ENCODE data around the gene PCDH9. TPM values are rescaled to one million over a fixed set of nuclear protein-coding genes. Genes with fewer than 3 reads are reported as not detected.
"Not testable (repeated sequence)": the region's sequence is repeated elsewhere in the genome, so short reads cannot be mapped to it uniquely, and the experiment has no call there.

PCDH9 gene
- polyA plus RNA-seq, 3 donors: 0.03 TPM; not detected in 1

DNA sequence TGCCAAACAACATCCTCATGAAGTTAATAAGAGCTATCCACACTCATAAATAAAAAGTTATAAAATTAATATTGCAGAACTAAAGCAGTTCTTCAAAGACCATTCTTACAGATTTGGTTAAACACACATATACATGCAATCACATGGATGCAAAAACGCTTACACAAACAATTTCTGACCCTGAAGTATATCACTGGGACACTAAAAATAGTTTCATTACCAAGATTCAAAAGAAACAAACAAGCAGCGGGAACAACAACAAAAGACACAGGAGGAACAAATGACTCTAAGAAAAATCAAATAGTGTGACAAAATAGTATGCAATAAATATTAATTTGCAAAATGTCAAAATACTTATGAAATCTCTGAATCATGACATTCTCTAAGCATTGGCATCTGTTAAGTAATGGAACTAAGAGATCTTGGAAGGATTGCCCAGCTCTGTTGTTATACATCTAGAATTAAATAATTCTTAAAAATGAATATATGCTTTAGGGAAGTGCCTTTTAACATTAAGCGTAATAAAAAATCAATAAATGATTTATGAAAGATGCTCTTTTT, 132.2 kb downstream of the PCDH9 start:
- H3K27ac ChIP-seq (ENCODE audit: low read depth in 1 of 2, low read length in 2 of 2): no peak overlapping the region
- H3K4me2 ChIP-seq (replicated peaks; ENCODE audit: extremely low read depth, low read length, poor library complexity, severe bottlenecking): no peak overlapping the region
- Mint-ChIP-seq H3K27ac (no peak overlapping the region), H3K27me3 (ENCODE audit: low read depth in 3 of 3) (no peaks in the 10 kb centered on the region), H3K9me3 (peaks cover 0 to 2% (median 0%) of the 10 kb centered on the region in 7 donors), H3K4me1 (no peaks in the 10 kb centered on the region), H3K36me3 (no peaks in the 10 kb centered on the region), H3K4me3 (no peak overlapping the region)
- DNase-seq: no peak
- H3K27me3 ChIP-seq (ENCODE audit: control insufficient read depth in 2 of 2, insufficient read depth in 2 of 2, low read length in 2 of 2): no peaks in the 10 kb centered on the region
- intact Hi-C loops (cut with micrococcal nuclease): no loop called here
- no peaks in the 10 kb centered on the region for H4K20me1 ChIP-seq (ENCODE audit: insufficient read depth, low read length)
- H3K79me2 ChIP-seq (ENCODE audit: insufficient read depth, low read length): no peaks in the 10 kb centered on the region
- H2AFZ ChIP-seq (ENCODE audit: insufficient read depth, low read depth, low read length, poor library complexity, severe bottlenecking): no peak overlapping the region
- no CpG with 5 or more reads among the region's 3 CpGs for WGBS (ENCODE audit: insufficient coverage)
- H3K4me3 ChIP-seq (replicated peaks in 1 of 3; ENCODE audit: low read depth in 2 of 3, low read length in 3 of 3): no peak overlapping the region
- H3K9ac ChIP-seq (ENCODE audit: insufficient read depth, low read length, poor library complexity, severe bottlenecking): no peak overlapping the region
- no peaks in the 10 kb centered on the region for H3K4me1 ChIP-seq (ENCODE audit: control insufficient read depth in 1 of 2, insufficient read depth in 2 of 2, low read length in 2 of 2)
- H3K36me3 ChIP-seq (replicated peaks in 1 of 2; ENCODE audit: control insufficient read depth in 1 of 2, insufficient read depth in 2 of 2, low read length in 2 of 2): no peaks in the 10 kb centered on the region
- H3K9me3 ChIP-seq (replicated peaks in 1 of 2; ENCODE audit: control insufficient read depth in 1 of 2, insufficient read depth in 1 of 2, low read length in 2 of 2): no peaks in the 10 kb centered on the region
- TF ChIP-seq CTCF (IDR thresholded peaks at IDR 0.05): no peak

- H3K27ac ChIP-seq (ENCODE audit: low read depth in 1 of 2, low read length in 2 of 2); intact Hi-C loops (cut with micrococcal nuclease); H3K36me3 Mint-ChIP-seq; H3K9ac ChIP-seq (ENCODE audit: insufficient read depth, low read length, poor library complexity, severe bottlenecking); DNase-seq; H3K79me2 ChIP-seq (ENCODE audit: insufficient read depth, low read length); H3K4me1 Mint-ChIP-seq; H3K9me3 Mint-ChIP-seq; H3K4me3 Mint-ChIP-seq; H3K27me3 Mint-ChIP-seq (ENCODE audit: low read depth in 3 of 3); H2AFZ ChIP-seq (ENCODE audit: insufficient read depth, low read depth, low read length, poor library complexity, severe bottlenecking); H3K36me3 ChIP-seq (replicated peaks in 1 of 2; ENCODE audit: control insufficient read depth in 1 of 2, insufficient read depth in 2 of 2, low read length in 2 of 2); H3K27ac Mint-ChIP-seq; H3K27me3 ChIP-seq (ENCODE audit: control insufficient read depth in 2 of 2, insufficient read depth in 2 of 2, low read length in 2 of 2); H3K4me3 ChIP-seq (replicated peaks in 1 of 3; ENCODE audit: low read depth in 2 of 3, low read length in 3 of 3); H3K4me1 ChIP-seq (ENCODE audit: control insufficient read depth in 1 of 2, insufficient read depth in 2 of 2, low read length in 2 of 2); H3K9me3 ChIP-seq (replicated peaks in 1 of 2; ENCODE audit: control insufficient read depth in 1 of 2, insufficient read depth in 1 of 2, low read length in 2 of 2); H3K4me2 ChIP-seq (replicated peaks; ENCODE audit: extremely low read depth, low read length, poor library complexity, severe bottlenecking); H4K20me1 ChIP-seq (ENCODE audit: insufficient read depth, low read length): not testable (repeated sequence)
- 100% methylated on average over 1 of the region's 5 CpGs for WGBS (ENCODE audit: insufficient coverage)
Measured at GRCh38 chr13:67096893-67097292, 133.2 kb downstream of the PCDH9 start.
